ENCODE data around the gene UST. TPM values are rescaled to one million over a fixed set of nuclear protein-coding genes. Genes with fewer than 3 reads are reported as not detected.
A peak's percentile ranks its signal among the peaks of the same experiment; 100 is the strongest.

Gene UST
- total RNA-seq, 1 donor from 2014 or later, result 23.2 TPM

GRCh38 chr6:148780918-148781436 is 34.1 kb downstream of the UST start:
- no peak for DNase-seq (ENCODE audit: low spot score)
- H3K36me3 Mint-ChIP-seq (ENCODE audit: low read depth, unreplicated experiment), result peaks cover 4% of the 10 kb centered on the region
- H3K4me3 Mint-ChIP-seq (ENCODE audit: unreplicated experiment), result no peak overlapping the region
- H3K27ac Mint-ChIP-seq (ENCODE audit: unreplicated experiment), result no peak overlapping the region
- TF ChIP-seq CTCF (IDR thresholded peaks at IDR 0.05; ENCODE audit: unreplicated experiment), result no peak
- H3K4me1 Mint-ChIP-seq (ENCODE audit: unreplicated experiment), result peaks cover 6% of the 10 kb centered on the region
- H3K9me3 Mint-ChIP-seq (ENCODE audit: unreplicated experiment), result no peaks in the 10 kb centered on the region
- H3K27me3 Mint-ChIP-seq (ENCODE audit: unreplicated experiment), result no peaks in the 10 kb centered on the region

GRCh38 chr6:148789948-148790347 is 43.1 kb downstream of the UST start:
- peaks cover 3% of the 10 kb centered on the region for H3K36me3 Mint-ChIP-seq (ENCODE audit: low read depth, unreplicated experiment)
- no peaks in the 10 kb centered on the region for H3K9me3 Mint-ChIP-seq (ENCODE audit: unreplicated experiment)
- peaks cover 4% of the 10 kb centered on the region for H3K27me3 Mint-ChIP-seq (ENCODE audit: unreplicated experiment)
- no peak overlapping the region for H3K27ac Mint-ChIP-seq (ENCODE audit: unreplicated experiment)
- H3K4me3 Mint-ChIP-seq (ENCODE audit: unreplicated experiment), result no peak overlapping the region
- H3K4me1 Mint-ChIP-seq (ENCODE audit: unreplicated experiment), result peaks cover 28% of the 10 kb centered on the region
- no peak for TF ChIP-seq CTCF (IDR thresholded peaks at IDR 0.05; ENCODE audit: unreplicated experiment)
- DNase-seq (ENCODE audit: low spot score), result no peak

- DNase-seq (ENCODE audit: low spot score), result no peak
- Mint-ChIP-seq H3K4me3 (ENCODE audit: unreplicated experiment) (no peak overlapping the region), H3K36me3 (ENCODE audit: low read depth, unreplicated experiment) (peaks cover 3% of the 10 kb centered on the region), H3K27ac (ENCODE audit: unreplicated experiment) (no peak overlapping the region), H3K9me3 (ENCODE audit: unreplicated experiment) (no peaks in the 10 kb centered on the region), H3K27me3 (ENCODE audit: unreplicated experiment) (peaks cover 4% of the 10 kb centered on the region), H3K4me1 (ENCODE audit: unreplicated experiment) (peaks cover 28% of the 10 kb centered on the region)
- no peak for TF ChIP-seq CTCF (IDR thresholded peaks at IDR 0.05; ENCODE audit: unreplicated experiment)
These were observed 43.6 kb downstream of the UST start for GRCh38 chr6:148790404-148790803.

- Mint-ChIP-seq H3K27me3 (ENCODE audit: unreplicated experiment) (peaks cover 4% of the 10 kb centered on the region), H3K4me3 (ENCODE audit: unreplicated experiment) (no peak overlapping the region), H3K36me3 (ENCODE audit: low read depth, unreplicated experiment) (peaks cover 3% of the 10 kb centered on the region), H3K9me3 (ENCODE audit: unreplicated experiment) (no peaks in the 10 kb centered on the region), H3K27ac (ENCODE audit: unreplicated experiment) (peak overlapping the region; percentile 33), H3K4me1 (ENCODE audit: unreplicated experiment) (peaks cover 28% of the 10 kb centered on the region)
- no peak for TF ChIP-seq CTCF (IDR thresholded peaks at IDR 0.05; ENCODE audit: unreplicated experiment)
- no peak for DNase-seq (ENCODE audit: low spot score)
These were observed 44.0 kb downstream of the UST start for GRCh38 chr6:148790817-148791216.

GRCh38 chr6:148791372-148791771 is 44.5 kb downstream of the UST start:
- Mint-ChIP-seq H3K36me3 (ENCODE audit: low read depth, unreplicated experiment) (peaks cover 3% of the 10 kb centered on the region), H3K27me3 (ENCODE audit: unreplicated experiment) (peaks cover 4% of the 10 kb centered on the region)

More at GRCh38 chr6:148791372-148791771, 44.5 kb downstream of the UST start:
- TF ChIP-seq CTCF (IDR thresholded peaks at IDR 0.05; ENCODE audit: unreplicated experiment), result no peak
- Mint-ChIP-seq H3K9me3 (ENCODE audit: unreplicated experiment) (no peaks in the 10 kb centered on the region), H3K4me1 (ENCODE audit: unreplicated experiment) (peaks cover 28% of the 10 kb centered on the region), H3K4me3 (ENCODE audit: unreplicated experiment) (no peak overlapping the region), H3K27ac (ENCODE audit: unreplicated experiment) (peak overlapping the region; percentile 33)
- DNase-seq (ENCODE audit: low spot score), result no peak
